ENCODE measurements around the gene MUC13. TPM values are rescaled to one million over a fixed set of nuclear protein-coding genes. Genes with fewer than 3 reads are reported as not detected.

MUC13 gene
- total and polyA plus RNA-seq, 7 donors: 1.4 to 440 (median 119) TPM; not detected in 3

- Histone ChIP-seq H3K27me3 (no peaks in the 10 kb centered on the region), H3K36me3 (no peaks in the 10 kb centered on the region), H3K4me3 (no peak overlapping the region), H3K27ac (no peak overlapping the region), H3K4me1 (no peaks in the 10 kb centered on the region), H3K9me3 (no peaks in the 10 kb centered on the region)
- TF ChIP-seq EP300 (IDR thresholded peaks at IDR 0.05) (no peak), CTCF (IDR thresholded peaks at IDR 0.05) (no peak), POLR2A (IDR thresholded peaks at IDR 0.05) (no peak), POLR2AphosphoS5 (IDR thresholded peaks at IDR 0.05) (no peak)
- DNase-seq: no peak
- 93 to 94% methylated on average over 5 of the region's 5 CpGs for WGBS, 2 donors
- intact Hi-C loops (cut with DNase I): loop anchor here (10.0 kb wide), 2 partner anchors 144 to 244 kb away; no protein-coding TSS in a partner anchor
Observed at GRCh38 chr3:124920718-124921117, 13.8 kb downstream of the MUC13 start.

- H3K4me1 ChIP-seq: no peaks in the 10 kb centered on the region
- no peak overlapping the region for H3K27ac ChIP-seq
- TF ChIP-seq POLR2A (IDR thresholded peaks at IDR 0.05) (no peak), POLR2AphosphoS5 (IDR thresholded peaks at IDR 0.05) (no peak), CTCF (IDR thresholded peaks at IDR 0.05) (no peak), EP300 (IDR thresholded peaks at IDR 0.05) (no peak)
- no peaks in the 10 kb centered on the region for H3K36me3 ChIP-seq
- no peaks in the 10 kb centered on the region for H3K27me3 ChIP-seq
- DNase-seq: no peak
- WGBS, 2 donors: 68 to 89% methylated on average over 2 of the region's 2 CpGs
- H3K4me3 ChIP-seq: no peak overlapping the region
- intact Hi-C loops (cut with DNase I): loop anchor here (10.0 kb wide), 2 partner anchors 145 to 245 kb away; no protein-coding TSS in a partner anchor
- H3K9me3 ChIP-seq: no peaks in the 10 kb centered on the region
Observed at GRCh38 chr3:124919756-124920155, 14.8 kb downstream of the MUC13 start.

GRCh38 chr3:124918524-124918923 lies 16.0 kb downstream of the MUC13 start:
- 93% methylated on average over 2 of the region's 2 CpGs for WGBS, 2 donors
- intact Hi-C loops (cut with DNase I): no loop called here

GRCh38 chr3:124916837-124917409 lies 17.6 kb downstream of the MUC13 start:
- 76 to 82% methylated on average over 8 of the region's 8 CpGs for WGBS, 2 donors
- intact Hi-C loops (cut with DNase I): no loop called here
- Histone ChIP-seq H3K27ac (no peak overlapping the region), H3K9me3 (no peaks in the 10 kb centered on the region), H3K27me3 (no peaks in the 10 kb centered on the region), H3K4me3 (no peak overlapping the region), H3K4me1 (no peaks in the 10 kb centered on the region), H3K36me3 (no peaks in the 10 kb centered on the region)
- DNase-seq: no peak
- TF ChIP-seq POLR2AphosphoS5 (IDR thresholded peaks at IDR 0.05): no peak
- no peak for TF ChIP-seq POLR2A (IDR thresholded peaks at IDR 0.05)
- no peak for TF ChIP-seq EP300 (IDR thresholded peaks at IDR 0.05)
- TF ChIP-seq CTCF (IDR thresholded peaks at IDR 0.05): no peak

More at GRCh38 chr3:124918524-124918923, 16.0 kb downstream of the MUC13 start:
- H3K9me3 ChIP-seq: no peaks in the 10 kb centered on the region
- no peaks in the 10 kb centered on the region for H3K27me3 ChIP-seq
- H3K4me3 ChIP-seq: no peak overlapping the region
- no peak for DNase-seq
- no peaks in the 10 kb centered on the region for H3K4me1 ChIP-seq
- TF ChIP-seq POLR2A (IDR thresholded peaks at IDR 0.05) (no peak), EP300 (IDR thresholded peaks at IDR 0.05) (no peak), CTCF (IDR thresholded peaks at IDR 0.05) (no peak), POLR2AphosphoS5 (IDR thresholded peaks at IDR 0.05) (no peak)
- no peak overlapping the region for H3K27ac ChIP-seq
- H3K36me3 ChIP-seq: no peaks in the 10 kb centered on the region

- TF ChIP-seq POLR2A (IDR thresholded peaks at IDR 0.05) (no peak), EP300 (IDR thresholded peaks at IDR 0.05) (no peak), CTCF (IDR thresholded peaks at IDR 0.05) (no peak), POLR2AphosphoS5 (IDR thresholded peaks at IDR 0.05) (no peak)
Observed at GRCh38 chr3:124915254-124915653, 19.3 kb downstream of the MUC13 start.

More at GRCh38 chr3:124915254-124915653, 19.3 kb downstream of the MUC13 start:
- H3K4me3 ChIP-seq: no peak overlapping the region
- no peaks in the 10 kb centered on the region for H3K9me3 ChIP-seq
- no peaks in the 10 kb centered on the region for H3K36me3 ChIP-seq
- H3K27ac ChIP-seq: no peak overlapping the region
- DNase-seq: no peak
- H3K27me3 ChIP-seq: no peaks in the 10 kb centered on the region
- WGBS, 2 donors: 94 to 98% methylated on average over 3 of the region's 3 CpGs
- H3K4me1 ChIP-seq: no peaks in the 10 kb centered on the region
- intact Hi-C loops (cut with DNase I): no loop called here
